GM12878 (cell line): ENCODE results near the gene AIF1. TPM values are rescaled to one million over a fixed set of nuclear protein-coding genes. Genes with fewer than 3 reads are reported as not detected.
A peak's percentile ranks its signal among the peaks of the same experiment; 100 is the strongest.

Experiments
- ATAC-seq: fragments of 200-7000 bp; cut with Tn5 transposase; 3 replicates; pipeline ENCODE4 v1.9.1; 2020; ENCODE audit warnings: mild to moderate bottlenecking, moderate library complexity
- BruUV-seq: library from RNA; stranded (reverse); fragments of 400-500 nt; replicated peaks from 2 replicates; lab custom pipeline; 2021; lab: Mats Ljungman, UMichigan
- CTCF ChIA-PET: fragments of 300-600 bp; sonication (Branson Sonifier 250); formaldehyde crosslinking; extraction: SDS; loops from one replicate; lab custom pipeline; 2021; ENCODE audit warnings: inconsistent platforms; lab: Yijun Ruan, JAX
- POLR2A ChIA-PET: fragments of 350-600 bp; formaldehyde crosslinking; extraction: SDS; loops from one replicate; lab custom pipeline; 2021; ENCODE audit warnings: inconsistent platforms; lab: Charles Lee
- RAD21 ChIA-PET: fragments of 300-600 bp; sonication (Branson Sonifier 250); formaldehyde crosslinking; loops from one replicate; lab custom pipeline; 2023; ENCODE audit warnings: antibody characterized with exemption; ENCODE audit not compliant: unreplicated experiment; lab: Charles Lee
- SMC1A ChIA-PET: fragments of 300-600 bp; sonication (Branson Sonifier 250); formaldehyde crosslinking; loops from one replicate; lab custom pipeline; 2023; ENCODE audit not compliant: unreplicated experiment, uncharacterized antibody; lab: Charles Lee
- DNase-seq: peaks from one replicate; pipeline ENCODE4 v3.0.0-alpha.2; 2011; ENCODE audit warnings: low read depth, low spot score
- FAIRE-seq: peaks from 3 replicates; lab custom pipeline; 2011; peaks lifted over from hg19 to GRCh38; lab: Jason Lieb, UNC
- H2AFZ ChIP-seq: 2 replicates; pipeline ENCODE4 v1.6.0; 2011; ENCODE audit warnings: low read depth, low read length, control low read depth; ENCODE audit not compliant: control insufficient read depth
- H3K27ac ChIP-seq: 2 replicates; pipeline ENCODE4 v1.5.1; 2011; ENCODE audit warnings: control low read depth; ENCODE audit not compliant: control insufficient read depth, insufficient read depth
- H3K27me3 ChIP-seq, 2 experiments: replicated peaks in 1 of 2; 2 replicates each; pipeline versions ENCODE4 v1.6.0 to v1.6.1; 2011; ENCODE audit warnings: low read length in 1 of 2; ENCODE audit not compliant: control insufficient read depth in 2 of 2, insufficient read depth in 2 of 2
- H3K36me3 ChIP-seq, 2 experiments: 2 replicates each; pipeline ENCODE4 v1.5.1; 2011; ENCODE audit warnings: low read length in 1 of 2; ENCODE audit not compliant: control insufficient read depth in 2 of 2, insufficient read depth in 2 of 2
- H3K4me1 ChIP-seq: 2 replicates; pipeline ENCODE4 v1.6.1; 2011; ENCODE audit warnings: mild to moderate bottlenecking, low read length, moderate library complexity, mixed read lengths; ENCODE audit not compliant: control insufficient read depth, insufficient read depth
- H3K4me2 ChIP-seq: 2 replicates; pipeline ENCODE4 v1.6.0; 2011; ENCODE audit warnings: control low read depth; ENCODE audit not compliant: control insufficient read depth, insufficient read depth
- H3K4me3 ChIP-seq: fragments of 200-600 bp; sonication (generic); 2 replicates; pipeline ENCODE4 v1.5.1; 2016
- H3K79me2 ChIP-seq: 2 replicates; pipeline ENCODE4 v1.6.0; 2011; ENCODE audit warnings: low read length; ENCODE audit not compliant: control insufficient read depth, insufficient read depth
- H3K9ac ChIP-seq: 2 replicates; pipeline ENCODE4 v1.8.0; 2011; ENCODE audit warnings: low read length, control low read depth, mixed read lengths; ENCODE audit not compliant: control insufficient read depth, insufficient read depth
- H3K9me3 ChIP-seq: replicated peaks from 3 replicates; pipeline ENCODE4 v1.5.1; 2011; ENCODE audit warnings: mild to moderate bottlenecking, low read length; ENCODE audit not compliant: control insufficient read depth, insufficient read depth
- H4K20me1 ChIP-seq: 2 replicates; pipeline ENCODE4 v1.6.0; 2011; ENCODE audit not compliant: control insufficient read depth, insufficient read depth
- EZH2 ChIP-seq: IDR thresholded peaks from 2 replicates; pipeline ENCODE4 v1.6.1; 2012; ENCODE audit warnings: low read depth, mild to moderate bottlenecking, control low read depth, inconsistent platforms, low read length, borderline replicate concordance; ENCODE audit not compliant: control insufficient read depth
- GATAD2B ChIP-seq: fragments of 450-650 bp; conservative IDR thresholded peaks from 2 replicates; pipeline ENCODE4 v1.6.1; 2017; ENCODE audit warnings: low read depth, mild to moderate bottlenecking, moderate library complexity
- IRF4 ChIP-seq: IDR thresholded peaks from 2 replicates; pipeline ENCODE4 v1.6.1; 2011; ENCODE audit warnings: low read depth, low read length
- KLF5 ChIP-seq: fragments of 450-650 bp; IDR thresholded peaks from 2 replicates; pipeline ENCODE4 v1.6.1; 2014; ENCODE audit warnings: mild to moderate bottlenecking; ENCODE audit not compliant: partially characterized antibody
- MEF2A ChIP-seq: IDR thresholded peaks from 2 replicates; pipeline ENCODE4 v1.6.1; 2011; ENCODE audit warnings: low read depth, mild to moderate bottlenecking, low read length, moderate library complexity; ENCODE audit not compliant: insufficient read depth
- MYB ChIP-seq: fragments of 150-350 bp; IDR thresholded peaks from 2 replicates; pipeline ENCODE4 v1.6.1; 2014; ENCODE audit warnings: mild to moderate bottlenecking, low read depth, low read length, borderline replicate concordance
- NKRF ChIP-seq: fragments of 450-650 bp; conservative IDR thresholded peaks from 2 replicates; pipeline ENCODE4 v1.6.1; 2017; ENCODE audit warnings: mild to moderate bottlenecking, moderate library complexity
- PBX3 ChIP-seq: IDR thresholded peaks from 2 replicates; pipeline ENCODE4 v1.6.1; 2011; ENCODE audit warnings: mild to moderate bottlenecking, low read depth, low read length, moderate library complexity; ENCODE audit not compliant: insufficient replicate concordance
- ZBTB4 ChIP-seq: fragments of 450-650 bp; formaldehyde crosslinking; IDR thresholded peaks from 2 replicates; pipeline ENCODE4 v1.4.0; 2022; ENCODE audit warnings: mild to moderate bottlenecking, moderate library complexity
- WGBS: methylation state at CpG from one replicate; pipeline ENCODE4 v1.1.6; 2016; ENCODE audit warnings: low lambda C conversion rate; ENCODE audit not compliant: insufficient replicate concordance, insufficient coverage; ENCODE audit errors: missing lambda C conversion rate; 5-methylcytosine and 5-hydroxymethylcytosine counted together
- in situ Hi-C: fragments of 300-500 bp; cut with MboI; formaldehyde crosslinking; loops from 9 replicates; pipeline ENCODE4 v1.14.3; 2018; ENCODE audit warnings: mixed read lengths
- intact Hi-C: fragments of 100-400 bp; cut with micrococcal nuclease; formaldehyde crosslinking; loops from one replicate; pipeline ENCODE4 v1.14.2; 2022; ENCODE audit not compliant: unreplicated experiment
- polyA plus RNA-seq, 11 experiments: library from polyadenylated mRNA; depleted of rRNA in 4 of 11; unstranded in 6 of 11; stranded (reverse) in 5 of 11; fragments of >200 nt; fragmentation: Nextera tagmentation in 4 of 11; fragmentation: Illumina TruSeq in 1 of 11; extraction: Ambion mirVana in 4 of 11; extraction: Trizol in 1 of 11; gene quantifications; 1 replicate in 1 of 11; 2 replicates in 10 of 11; pipeline versions ENCODE4 v1.2.1 to v1.2.3, GENCODE V29; 2011 to 2016; ENCODE audit warnings: inconsistent platforms in 2 of 11, missing spikeins in 2 of 11, low read depth in 1 of 11
- total RNA-seq, 4 experiments: library from RNA; depleted of rRNA in 3 of 4; stranded (reverse); fragments of >200 nt in 3 of 4; fragmentation: Illumina TruSeq in 1 of 4; extraction: Trizol in 1 of 4; gene quantifications; 2 replicates each; pipeline versions ENCODE4 v1.2.1 to v1.2.3, GENCODE V29; 2013 to 2021
- TF ChIP-seq, protein P1 (sequence below): fragments of 150-350 bp; IDR thresholded peaks from 2 replicates; pipeline ENCODE4 v1.6.1; 2016; ENCODE audit warnings: low read depth, low read length

The AIF1 gene
- total and polyA plus RNA-seq, 10 of the 15 experiments (the other 5 are each of a cell fraction or from before 2014, with no cell fraction given) = 1.9 to 256 (median 134) TPM

DNA sequence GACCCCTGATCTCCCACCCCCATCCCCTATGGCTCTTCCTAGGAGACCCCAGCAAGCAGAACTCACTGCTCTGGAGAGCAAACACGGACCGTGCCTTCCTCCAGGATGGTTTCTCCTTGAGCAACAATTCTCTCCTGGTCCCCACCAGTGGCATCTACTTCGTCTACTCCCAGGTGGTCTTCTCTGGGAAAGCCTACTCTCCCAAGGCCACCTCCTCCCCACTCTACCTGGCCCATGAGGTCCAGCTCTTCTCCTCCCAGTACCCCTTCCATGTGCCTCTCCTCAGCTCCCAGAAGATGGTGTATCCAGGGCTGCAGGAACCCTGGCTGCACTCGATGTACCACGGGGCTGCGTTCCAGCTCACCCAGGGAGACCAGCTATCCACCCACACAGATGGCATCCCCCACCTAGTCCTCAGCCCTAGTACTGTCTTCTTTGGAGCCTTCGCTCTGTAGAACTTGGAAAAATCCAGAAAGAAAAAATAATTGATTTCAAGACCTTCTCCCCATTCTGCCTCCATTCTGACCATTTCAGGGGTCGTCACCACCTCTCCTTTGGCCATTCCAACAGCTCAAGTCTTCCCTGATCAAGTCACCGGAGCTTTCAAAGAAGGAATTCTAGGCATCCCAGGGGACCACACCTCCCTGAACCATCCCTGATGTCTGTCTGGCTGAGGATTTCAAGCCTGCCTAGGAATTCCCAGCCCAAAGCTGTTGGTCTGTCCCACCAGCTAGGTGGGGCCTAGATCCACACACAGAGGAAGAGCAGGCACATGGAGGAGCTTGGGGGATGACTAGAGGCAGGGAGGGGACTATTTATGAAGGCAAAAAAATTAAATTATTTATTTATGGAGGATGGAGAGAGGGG lies 41.6 kb upstream of the AIF1 start:
- Histone ChIP-seq H3K36me3 (peaks cover 0 to 7% of the 10 kb centered on the region in 2 experiments; a peak in 2 of 4 replicates), H3K9me3 (no peaks in the 10 kb centered on the region), H3K4me1 (peaks cover 55% of the 10 kb centered on the region), H3K4me2 (peak overlapping the region; percentile 84), H3K79me2 (peaks cover 70% of the 10 kb centered on the region), H3K27me3 (no peaks in the 10 kb centered on the region), H2AFZ (no peak overlapping the region), H3K9ac (peak overlapping the region; percentile 87), H3K4me3 (peak overlapping the region; percentile 59), H3K27ac (peak overlapping the region; percentile 96), H4K20me1 (no peaks in the 10 kb centered on the region)
- ChIA-PET POLR2A (interaction anchor here (0.5 to 17.1 kb wide), 9 partner anchors 8 to 257 kb away, joined by 3 to 282 read pairs (median 10); partner anchors contain the start of genes ATP6V1G2, HSPA1B, LST1 and LTB), RAD21 (interaction anchor here (0.6 to 17.5 kb wide), 7 partner anchors 9 to 220 kb away, joined by 3 to 620 read pairs (median 14); partner anchors contain the start of genes ATP6V1G2, DDX39B, LST1 and LTB), SMC1A (interaction anchor here (5.1 to 45.5 kb wide), 3 partner anchors 11 to 22 kb away, joined by 56 to 1989 read pairs (median 523); partner anchors contain the start of genes ATP6V1G2, DDX39B, LST1 and LTA), CTCF (interaction anchor here (1.1 to 31.0 kb wide), 5 partner anchors 9 to 87 kb away, joined by 3 to 2098 read pairs (median 14); partner anchors contain the start of genes ATP6V1G2, C6orf47, DDX39B and LST1)
- no TSS peak for BruUV-seq
- in situ Hi-C loops (loop anchor here (25.0 kb wide), 2 partner anchors 1039 to 1389 kb away; partner anchors contain the start of genes BRD2 and HLA-DMA), intact Hi-C loops (no loop called here)
- ATAC-seq (no peak), FAIRE-seq (no peak), DNase-seq (no peak)
- WGBS = 58% methylated on average over 9 of the region's 9 CpGs
- no peak for TF ChIP-seq NKRF
- no peak for TF ChIP-seq ZBTB4
- TF ChIP-seq, protein P1, sequence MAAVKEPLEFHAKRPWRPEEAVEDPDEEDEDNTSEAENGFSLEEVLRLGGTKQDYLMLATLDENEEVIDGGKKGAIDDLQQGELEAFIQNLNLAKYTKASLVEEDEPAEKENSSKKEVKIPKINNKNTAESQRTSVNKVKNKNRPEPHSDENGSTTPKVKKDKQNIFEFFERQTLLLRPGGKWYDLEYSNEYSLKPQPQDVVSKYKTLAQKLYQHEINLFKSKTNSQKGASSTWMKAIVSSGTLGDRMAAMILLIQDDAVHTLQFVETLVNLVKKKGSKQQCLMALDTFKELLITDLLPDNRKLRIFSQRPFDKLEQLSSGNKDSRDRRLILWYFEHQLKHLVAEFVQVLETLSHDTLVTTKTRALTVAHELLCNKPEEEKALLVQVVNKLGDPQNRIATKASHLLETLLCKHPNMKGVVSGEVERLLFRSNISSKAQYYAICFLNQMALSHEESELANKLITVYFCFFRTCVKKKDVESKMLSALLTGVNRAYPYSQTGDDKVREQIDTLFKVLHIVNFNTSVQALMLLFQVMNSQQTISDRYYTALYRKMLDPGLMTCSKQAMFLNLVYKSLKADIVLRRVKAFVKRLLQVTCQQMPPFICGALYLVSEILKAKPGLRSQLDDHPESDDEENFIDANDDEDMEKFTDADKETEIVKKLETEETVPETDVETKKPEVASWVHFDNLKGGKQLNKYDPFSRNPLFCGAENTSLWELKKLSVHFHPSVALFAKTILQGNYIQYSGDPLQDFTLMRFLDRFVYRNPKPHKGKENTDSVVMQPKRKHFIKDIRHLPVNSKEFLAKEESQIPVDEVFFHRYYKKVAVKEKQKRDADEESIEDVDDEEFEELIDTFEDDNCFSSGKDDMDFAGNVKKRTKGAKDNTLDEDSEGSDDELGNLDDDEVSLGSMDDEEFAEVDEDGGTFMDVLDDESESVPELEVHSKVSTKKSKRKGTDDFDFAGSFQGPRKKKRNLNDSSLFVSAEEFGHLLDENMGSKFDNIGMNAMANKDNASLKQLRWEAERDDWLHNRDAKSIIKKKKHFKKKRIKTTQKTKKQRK = no peak
- TF ChIP-seq PBX3 = no peak
- no peak for TF ChIP-seq KLF5
- TF ChIP-seq MYB = no peak
- no peak for TF ChIP-seq GATAD2B
- no peak for TF ChIP-seq EZH2
- TF ChIP-seq MEF2A = no peak
- no peak for TF ChIP-seq IRF4
